ENCODE data around the gene PTGR3.

The PTGR3 gene

DNA sequence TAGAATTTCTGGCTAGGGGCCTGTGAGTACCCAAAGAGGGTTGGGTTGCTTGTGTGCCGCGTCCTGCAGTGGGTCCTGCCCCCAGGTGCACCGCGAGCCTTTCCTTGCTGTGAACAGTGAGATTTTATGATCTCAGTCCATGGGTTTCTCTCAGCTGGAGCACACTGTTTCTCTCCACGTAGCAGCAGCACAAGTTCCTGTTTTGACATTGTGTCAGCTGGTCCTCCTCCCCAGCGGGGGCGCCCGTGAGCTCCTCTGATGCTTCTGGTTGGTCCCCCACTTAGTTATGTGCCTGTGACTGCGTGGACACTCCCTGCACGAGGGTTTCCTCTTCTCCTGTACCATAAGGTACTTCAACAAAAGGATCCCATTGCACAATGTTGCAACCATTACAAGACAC, 31.5 kb upstream of the PTGR3 start:
- H3K9me3 ChIP-seq (ENCODE audit: insufficient read depth, low read depth, low read length): peaks cover 4% of the 10 kb centered on the region

DNA sequence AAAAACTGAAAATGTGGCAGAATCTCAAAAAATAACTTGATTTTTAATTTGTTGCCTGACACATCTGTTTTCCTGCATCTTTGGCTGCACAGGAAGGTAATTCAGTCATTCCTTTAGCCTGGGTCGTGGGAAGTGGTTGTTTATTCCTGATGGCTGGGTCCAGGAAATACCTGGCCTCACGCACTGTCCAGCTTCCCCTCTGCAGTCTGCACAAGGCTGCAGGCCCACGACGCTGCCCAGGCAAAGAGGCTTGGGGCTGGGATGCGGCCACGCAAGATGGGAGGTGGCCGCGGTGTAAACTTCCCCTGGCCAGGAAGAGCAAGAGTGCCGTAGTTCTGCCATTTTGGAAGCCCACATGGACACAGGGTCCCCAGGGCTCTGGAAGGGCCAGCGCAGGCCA, 29.8 kb upstream of the PTGR3 start:
- Histone ChIP-seq H3K23ac (ENCODE audit: low read length) (no peak overlapping the region), H4K12ac (ENCODE audit: low read depth, low read length) (no peak overlapping the region), H2AK5ac (ENCODE audit: low read length) (no peak overlapping the region), H4K8ac (ENCODE audit: low read depth, low read length) (no peak overlapping the region), H3K4me2 (ENCODE audit: low read length) (no peak overlapping the region), H3K27me3 (ENCODE audit: insufficient read depth, low read length) (no peaks in the 10 kb centered on the region), H2BK5ac (ENCODE audit: low read depth, low read length, poor library complexity) (no peak overlapping the region), H2BK12ac (ENCODE audit: low read length) (no peak overlapping the region), H3K36me3 (ENCODE audit: control insufficient read depth in 1 of 2, insufficient read depth in 2 of 2, low read length in 2 of 2) (no peaks in the 10 kb centered on the region), H3K9me3 (ENCODE audit: insufficient read depth, low read depth, low read length) (peaks cover 4% of the 10 kb centered on the region), H3K79me1 (ENCODE audit: low read length) (no peaks in the 10 kb centered on the region), H2BK120ac (ENCODE audit: insufficient read depth, low read length, poor library complexity) (no peak overlapping the region), H3K18ac (ENCODE audit: low read length) (no peak overlapping the region), H3K27ac (ENCODE audit: low read depth, low read length) (no peak overlapping the region), H3K9ac (ENCODE audit: low read length) (no peak overlapping the region), H3K4ac (ENCODE audit: low read depth, low read length) (no peak overlapping the region), H2AFZ (ENCODE audit: insufficient read depth, low read length, poor library complexity) (no peak overlapping the region), H3K4me1 (ENCODE audit: control insufficient read depth in 1 of 2, insufficient read depth in 2 of 2, low read length in 2 of 2) (no peaks in the 10 kb centered on the region), H3K79me2 (ENCODE audit: control insufficient read depth, insufficient read depth, low read length, poor library complexity) (no peaks in the 10 kb centered on the region), H4K91ac (ENCODE audit: low read depth, low read length) (no peak overlapping the region), H3K4me3 (ENCODE audit: low read depth, low read length) (no peak overlapping the region), H3K14ac (ENCODE audit: low read length) (no peak overlapping the region)
- DNase-seq: no peak
- no CpG with 5 or more reads among the region's 10 CpGs for WGBS (ENCODE audit: extremely low coverage, insufficient coverage, insufficient read length)

More for the DNA sequence above, 31.5 kb upstream of the PTGR3 start:
- H3K4me1 ChIP-seq (ENCODE audit: control insufficient read depth in 1 of 2, insufficient read depth in 2 of 2, low read length in 2 of 2): no peaks in the 10 kb centered on the region
- H3K79me1 ChIP-seq (ENCODE audit: low read length): no peaks in the 10 kb centered on the region
- H4K8ac ChIP-seq (ENCODE audit: low read depth, low read length): no peak overlapping the region
- H2AK5ac ChIP-seq (ENCODE audit: low read length): no peak overlapping the region
- H3K9ac ChIP-seq (ENCODE audit: low read length): no peak overlapping the region
- no peaks in the 10 kb centered on the region for H3K79me2 ChIP-seq (ENCODE audit: control insufficient read depth, insufficient read depth, low read length, poor library complexity)
- DNase-seq: no peak
- H3K4me2 ChIP-seq (ENCODE audit: low read length): no peak overlapping the region
- H4K91ac ChIP-seq (ENCODE audit: low read depth, low read length): no peak overlapping the region
- H3K23ac ChIP-seq (ENCODE audit: low read length): no peak overlapping the region
- no peak overlapping the region for H3K4me3 ChIP-seq (ENCODE audit: low read depth, low read length)
- H3K36me3 ChIP-seq (ENCODE audit: control insufficient read depth in 1 of 2, insufficient read depth in 2 of 2, low read length in 2 of 2): no peaks in the 10 kb centered on the region
- no peaks in the 10 kb centered on the region for H3K27me3 ChIP-seq (ENCODE audit: insufficient read depth, low read length)
- no peak overlapping the region for H3K18ac ChIP-seq (ENCODE audit: low read length)
- no peak overlapping the region for H2BK120ac ChIP-seq (ENCODE audit: insufficient read depth, low read length, poor library complexity)
- no peak overlapping the region for H2BK5ac ChIP-seq (ENCODE audit: low read depth, low read length, poor library complexity)
- no peak overlapping the region for H3K4ac ChIP-seq (ENCODE audit: low read depth, low read length)
- H3K27ac ChIP-seq (ENCODE audit: low read depth, low read length): no peak overlapping the region
- H4K12ac ChIP-seq (ENCODE audit: low read depth, low read length): no peak overlapping the region
- no peak overlapping the region for H2AFZ ChIP-seq (ENCODE audit: insufficient read depth, low read length, poor library complexity)
- H3K14ac ChIP-seq (ENCODE audit: low read length): no peak overlapping the region
- no CpG with 5 or more reads among the region's 10 CpGs for WGBS (ENCODE audit: extremely low coverage, insufficient coverage, insufficient read length)
- H2BK12ac ChIP-seq (ENCODE audit: low read length): no peak overlapping the region

DNA sequence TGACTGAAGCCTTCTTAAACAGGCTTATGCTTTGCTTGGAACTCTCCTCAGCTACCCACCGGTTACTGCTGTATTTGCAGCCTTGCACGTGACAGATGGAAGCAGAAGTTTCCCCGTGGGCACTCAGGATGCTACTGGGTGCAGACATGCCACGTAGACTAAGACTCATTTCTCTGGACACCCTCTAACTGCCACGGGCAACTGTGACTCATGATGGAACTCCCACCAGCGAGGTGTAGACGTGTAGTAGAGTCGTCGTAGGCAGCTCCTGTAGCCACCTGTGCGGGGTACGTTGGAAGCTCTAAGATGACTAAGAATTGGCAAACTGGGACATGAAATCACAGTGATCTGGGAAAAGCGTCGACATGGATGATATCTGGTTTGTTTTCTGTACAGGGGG, 29.2 kb upstream of the PTGR3 start:
- Histone ChIP-seq H3K9me3 (ENCODE audit: insufficient read depth, low read depth, low read length) (peaks cover 4% of the 10 kb centered on the region), H3K9ac (ENCODE audit: low read length) (no peak overlapping the region), H4K12ac (ENCODE audit: low read depth, low read length) (no peak overlapping the region), H2BK5ac (ENCODE audit: low read depth, low read length, poor library complexity) (no peak overlapping the region), H3K79me2 (ENCODE audit: control insufficient read depth, insufficient read depth, low read length, poor library complexity) (no peaks in the 10 kb centered on the region), H2AK5ac (ENCODE audit: low read length) (no peak overlapping the region), H2BK120ac (ENCODE audit: insufficient read depth, low read length, poor library complexity) (no peak overlapping the region), H4K91ac (ENCODE audit: low read depth, low read length) (no peak overlapping the region), H3K4me3 (ENCODE audit: low read depth, low read length) (no peak overlapping the region), H3K18ac (ENCODE audit: low read length) (no peak overlapping the region), H3K27me3 (ENCODE audit: insufficient read depth, low read length) (no peaks in the 10 kb centered on the region), H3K27ac (ENCODE audit: low read depth, low read length) (no peak overlapping the region), H3K4me2 (ENCODE audit: low read length) (no peak overlapping the region), H3K14ac (ENCODE audit: low read length) (no peak overlapping the region), H3K4me1 (ENCODE audit: control insufficient read depth in 1 of 2, insufficient read depth in 2 of 2, low read length in 2 of 2) (no peaks in the 10 kb centered on the region), H3K79me1 (ENCODE audit: low read length) (no peaks in the 10 kb centered on the region), H4K8ac (ENCODE audit: low read depth, low read length) (no peak overlapping the region), H2AFZ (ENCODE audit: insufficient read depth, low read length, poor library complexity) (no peak overlapping the region), H3K36me3 (ENCODE audit: control insufficient read depth in 1 of 2, insufficient read depth in 2 of 2, low read length in 2 of 2) (no peaks in the 10 kb centered on the region), H2BK12ac (ENCODE audit: low read length) (no peak overlapping the region), H3K4ac (ENCODE audit: low read depth, low read length) (no peak overlapping the region), H3K23ac (ENCODE audit: low read length) (no peak overlapping the region)
- DNase-seq: no peak
- WGBS (ENCODE audit: extremely low coverage, insufficient coverage, insufficient read length): no CpG with 5 or more reads among the region's 13 CpGs

DNA sequence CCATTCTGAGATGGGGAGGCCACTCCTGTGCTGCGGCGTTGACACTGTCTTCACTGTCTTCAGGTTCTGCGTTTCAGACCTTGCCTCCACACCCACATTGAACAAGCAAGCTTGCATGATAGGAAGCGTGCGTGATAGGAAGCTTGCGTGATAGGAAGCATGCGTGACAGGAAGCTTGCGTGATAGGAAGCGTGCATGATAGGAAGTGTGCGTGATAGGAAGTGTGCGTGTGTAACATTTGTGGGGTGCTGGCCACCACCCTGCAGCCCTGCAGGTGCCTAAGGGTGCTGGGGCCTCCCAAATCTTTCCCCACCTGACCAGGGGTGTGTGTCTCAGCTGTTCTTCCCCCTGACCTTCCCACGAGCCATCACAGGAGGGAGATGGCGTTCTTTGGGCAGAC, 27.0 kb upstream of the PTGR3 start:
- Histone ChIP-seq H2BK5ac (ENCODE audit: low read depth, low read length, poor library complexity) (no peak overlapping the region), H3K23ac (ENCODE audit: low read length) (no peak overlapping the region), H4K12ac (ENCODE audit: low read depth, low read length) (no peak overlapping the region), H2BK120ac (ENCODE audit: insufficient read depth, low read length, poor library complexity) (no peak overlapping the region), H3K27ac (ENCODE audit: low read depth, low read length) (no peak overlapping the region), H4K91ac (ENCODE audit: low read depth, low read length) (no peak overlapping the region), H3K79me1 (ENCODE audit: low read length) (no peaks in the 10 kb centered on the region), H3K4me2 (ENCODE audit: low read length) (no peak overlapping the region), H4K8ac (ENCODE audit: low read depth, low read length) (no peak overlapping the region), H3K18ac (ENCODE audit: low read length) (no peak overlapping the region), H2BK12ac (ENCODE audit: low read length) (no peak overlapping the region), H3K4me1 (ENCODE audit: control insufficient read depth in 1 of 2, insufficient read depth in 2 of 2, low read length in 2 of 2) (no peaks in the 10 kb centered on the region), H2AK5ac (ENCODE audit: low read length) (no peak overlapping the region), H3K36me3 (ENCODE audit: control insufficient read depth in 1 of 2, insufficient read depth in 2 of 2, low read length in 2 of 2) (no peaks in the 10 kb centered on the region), H3K27me3 (ENCODE audit: insufficient read depth, low read length) (no peaks in the 10 kb centered on the region), H3K9ac (ENCODE audit: low read length) (no peak overlapping the region), H3K4ac (ENCODE audit: low read depth, low read length) (no peak overlapping the region), H3K4me3 (ENCODE audit: low read depth, low read length) (peak overlapping the region; percentile 54), H2AFZ (ENCODE audit: insufficient read depth, low read length, poor library complexity) (no peak overlapping the region), H3K79me2 (ENCODE audit: control insufficient read depth, insufficient read depth, low read length, poor library complexity) (no peaks in the 10 kb centered on the region), H3K9me3 (ENCODE audit: insufficient read depth, low read depth, low read length) (no peaks in the 10 kb centered on the region), H3K14ac (ENCODE audit: low read length) (no peak overlapping the region)
- no peak for DNase-seq
- no CpG with 5 or more reads among the region's 13 CpGs for WGBS (ENCODE audit: extremely low coverage, insufficient coverage, insufficient read length)

All from trophoblast cell (in vitro differentiated cells and primary cell).